ENCODE results near the gene TNFSF11.

GRCh38 chr13:42654722-42655121 is 80.8 kb downstream of the TNFSF11 start:
- TF ChIP-seq, protein P1, sequence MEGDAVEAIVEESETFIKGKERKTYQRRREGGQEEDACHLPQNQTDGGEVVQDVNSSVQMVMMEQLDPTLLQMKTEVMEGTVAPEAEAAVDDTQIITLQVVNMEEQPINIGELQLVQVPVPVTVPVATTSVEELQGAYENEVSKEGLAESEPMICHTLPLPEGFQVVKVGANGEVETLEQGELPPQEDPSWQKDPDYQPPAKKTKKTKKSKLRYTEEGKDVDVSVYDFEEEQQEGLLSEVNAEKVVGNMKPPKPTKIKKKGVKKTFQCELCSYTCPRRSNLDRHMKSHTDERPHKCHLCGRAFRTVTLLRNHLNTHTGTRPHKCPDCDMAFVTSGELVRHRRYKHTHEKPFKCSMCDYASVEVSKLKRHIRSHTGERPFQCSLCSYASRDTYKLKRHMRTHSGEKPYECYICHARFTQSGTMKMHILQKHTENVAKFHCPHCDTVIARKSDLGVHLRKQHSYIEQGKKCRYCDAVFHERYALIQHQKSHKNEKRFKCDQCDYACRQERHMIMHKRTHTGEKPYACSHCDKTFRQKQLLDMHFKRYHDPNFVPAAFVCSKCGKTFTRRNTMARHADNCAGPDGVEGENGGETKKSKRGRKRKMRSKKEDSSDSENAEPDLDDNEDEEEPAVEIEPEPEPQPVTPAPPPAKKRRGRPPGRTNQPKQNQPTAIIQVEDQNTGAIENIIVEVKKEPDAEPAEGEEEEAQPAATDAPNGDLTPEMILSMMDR (IDR thresholded peaks at IDR 0.05), result no peak
- TF ChIP-seq POLR2A (IDR thresholded peaks at IDR 0.05), result no peak
